IPS-NIHi7 (cell line): ENCODE results near the gene LRRC15.

Experiments used
- DNase-seq: peaks from one replicate; pipeline ENCODE4 v3.0.0; 2012; ENCODE audit warnings: mixed read lengths; ENCODE audit errors: extremely low spot score

LRRC15 gene

GRCh38 chr3:194364314-194364651 lies 5.3 kb downstream of the LRRC15 start:
- no peak for DNase-seq

GRCh38 chr3:194360568-194360967 lies 9.0 kb downstream of the LRRC15 start:
- no peak for DNase-seq

- no peak for DNase-seq
These were observed 11.9 kb downstream of the LRRC15 start for GRCh38 chr3:194357681-194358080.

GRCh38 chr3:194355379-194355778 lies 14.2 kb downstream of the LRRC15 start:
- no peak for DNase-seq

GRCh38 chr3:194354315-194354714 lies 15.2 kb downstream of the LRRC15 start:
- no peak for DNase-seq

DNA sequence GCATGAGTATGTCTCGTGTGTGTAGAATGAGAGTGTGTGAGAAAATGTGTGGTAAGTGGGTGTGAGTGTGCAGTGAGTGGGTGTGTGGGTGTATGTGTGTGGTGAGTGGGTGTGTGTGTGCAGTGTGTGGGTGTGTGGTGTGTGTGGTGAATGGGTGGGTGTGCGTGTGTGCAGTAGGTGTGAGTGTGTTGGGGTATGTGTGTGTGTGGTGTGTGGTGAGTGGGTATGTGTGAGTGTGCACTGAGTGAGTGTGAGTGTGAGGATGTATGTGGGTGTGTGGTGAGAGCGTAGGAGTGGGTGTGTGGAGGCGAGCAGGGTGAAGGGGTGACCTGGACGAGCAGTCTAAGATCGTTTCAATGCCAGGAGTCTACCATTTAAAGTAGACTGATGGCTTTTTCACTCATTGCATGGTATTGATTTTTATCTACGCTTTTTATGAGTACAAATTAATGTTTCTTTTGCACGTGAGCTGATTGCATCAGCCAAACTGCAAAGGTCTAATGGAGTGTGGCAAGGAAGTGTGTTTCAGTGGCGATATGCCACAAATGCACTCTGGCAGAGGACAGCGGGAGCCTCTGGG lies 16.8 kb downstream of the LRRC15 start:
- no peak for DNase-seq

GRCh38 chr3:194351952-194352536 lies 17.5 kb downstream of the LRRC15 start:
- no peak for DNase-seq

DNA sequence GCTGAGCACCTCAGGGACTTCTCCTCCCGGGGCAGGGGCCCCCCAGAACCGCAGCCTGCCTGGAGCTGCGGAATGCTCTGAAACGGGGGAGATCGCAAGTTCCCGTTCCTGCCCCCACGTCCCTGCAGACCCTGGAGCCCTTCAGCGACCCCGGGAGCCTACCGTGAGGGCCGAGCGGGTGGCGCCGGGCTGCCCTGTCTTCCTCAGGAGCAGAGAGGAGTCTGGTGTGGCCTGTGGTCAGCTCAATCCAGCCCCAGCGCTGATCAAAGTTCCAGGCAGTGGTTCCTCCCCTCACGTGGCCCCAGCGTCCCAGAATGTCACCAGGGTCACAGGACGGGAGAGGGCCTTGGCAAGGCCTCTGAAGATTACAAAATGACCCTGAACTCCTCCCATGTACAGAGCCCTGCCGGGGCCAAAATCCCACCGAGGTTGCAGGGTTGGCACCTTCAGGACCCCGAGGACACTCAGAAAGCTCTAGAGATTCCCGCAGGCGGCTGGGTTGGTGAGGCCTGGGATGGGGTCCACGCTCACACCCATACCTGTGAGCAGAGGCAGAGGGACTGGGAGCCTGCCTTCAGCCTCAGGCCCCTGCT lies 18.4 kb downstream of the LRRC15 start, which contains the start of gene CPN2:
CPN2 (minus strand) TSS at position 249 of the 593 bp plus-strand sequence. CDS start 8,626 bp downstream, outside the sequence.
- DNase-seq: no peak

DNA sequence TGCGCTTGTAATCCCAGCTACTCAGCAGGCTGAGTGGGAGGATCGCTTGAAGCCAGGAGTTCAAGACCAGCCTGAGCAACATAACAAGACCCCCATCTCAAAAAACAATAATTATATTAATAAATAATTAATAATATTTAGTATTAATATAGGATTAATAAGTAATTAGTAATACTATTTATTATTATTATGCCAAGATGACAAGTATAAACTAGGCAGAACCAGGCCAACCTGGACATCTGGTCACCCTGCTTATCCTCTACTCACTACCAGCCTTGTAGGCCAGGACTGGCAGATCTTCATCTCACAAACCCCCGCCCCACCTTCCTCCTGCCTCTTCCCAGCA lies 18.8 kb downstream of the LRRC15 start:
- DNase-seq: no peak

DNA sequence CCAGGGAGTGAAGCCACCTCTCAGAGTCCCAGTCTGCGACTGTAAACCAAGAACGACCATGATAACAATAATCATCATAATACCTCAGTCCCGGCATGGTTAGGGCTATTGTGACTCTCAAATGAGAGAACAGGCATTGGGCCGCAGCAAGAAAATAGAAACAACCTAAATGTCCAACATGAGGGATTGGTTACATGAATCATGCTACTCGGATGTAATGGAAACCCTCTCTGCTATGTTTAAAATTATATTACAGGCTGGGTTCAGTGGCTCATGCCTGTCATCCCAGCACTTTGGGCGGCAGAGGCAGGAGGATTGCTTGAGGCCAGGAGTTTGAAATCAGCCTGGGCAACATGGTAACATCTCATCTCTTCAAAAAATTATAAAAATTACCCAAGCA lies 21.2 kb downstream of the LRRC15 start:
- no peak for DNase-seq

- no peak for DNase-seq
These were observed 22.9 kb downstream of the LRRC15 start for GRCh38 chr3:194346621-194347020.

DNA sequence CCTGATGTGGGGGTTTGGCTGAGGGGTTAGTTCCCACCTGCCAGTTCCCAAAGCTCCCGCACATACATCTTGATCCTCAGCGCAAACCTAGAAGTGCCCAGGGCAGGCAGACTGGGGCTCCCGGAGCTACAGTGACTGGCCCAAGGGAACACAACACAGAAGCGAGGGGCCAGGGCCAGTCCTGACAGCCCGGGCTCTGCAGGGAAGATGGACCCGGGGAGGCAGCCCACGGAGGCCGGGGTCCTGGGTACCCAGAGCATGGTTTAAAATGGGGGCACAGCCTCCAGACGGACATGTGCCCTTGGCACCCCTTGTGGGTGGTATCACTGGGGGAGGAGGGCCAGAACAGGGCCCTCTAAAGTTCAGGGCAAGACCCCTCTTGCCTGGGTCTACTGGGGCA lies 23.5 kb downstream of the LRRC15 start:
- no peak for DNase-seq

DNA sequence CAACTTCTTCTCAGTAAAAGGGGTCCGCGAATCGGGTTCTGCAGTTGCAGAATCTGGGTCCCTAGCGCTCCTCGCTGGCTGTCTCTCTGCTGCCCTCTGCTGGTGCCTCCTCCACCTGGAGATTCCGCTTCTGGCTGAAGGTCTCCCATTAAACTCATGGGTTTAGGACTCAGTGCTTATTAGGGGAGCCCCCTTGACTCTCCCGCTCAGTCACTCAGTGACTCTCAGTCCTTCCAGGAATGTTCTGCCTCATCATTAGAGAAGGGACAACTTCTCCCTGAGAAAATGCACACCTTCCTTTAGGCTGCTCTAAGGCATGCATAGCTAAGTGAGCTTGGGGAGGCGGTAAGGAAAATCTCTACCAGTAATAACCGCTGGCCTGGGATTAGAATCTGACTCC lies 25.5 kb downstream of the LRRC15 start:
- DNase-seq: peak; percentile 89

GRCh38 chr3:194343561-194343893 lies 26.0 kb downstream of the LRRC15 start:
- DNase-seq: no peak

- DNase-seq: no peak
These were observed 26.5 kb downstream of the LRRC15 start for GRCh38 chr3:194342861-194343560.

GRCh38 chr3:194340757-194341400 lies 28.7 kb downstream of the LRRC15 start:
- DNase-seq: peak; percentile 69

- DNase-seq: no peak
These were observed 29.7 kb downstream of the LRRC15 start for GRCh38 chr3:194339840-194340239.

DNA sequence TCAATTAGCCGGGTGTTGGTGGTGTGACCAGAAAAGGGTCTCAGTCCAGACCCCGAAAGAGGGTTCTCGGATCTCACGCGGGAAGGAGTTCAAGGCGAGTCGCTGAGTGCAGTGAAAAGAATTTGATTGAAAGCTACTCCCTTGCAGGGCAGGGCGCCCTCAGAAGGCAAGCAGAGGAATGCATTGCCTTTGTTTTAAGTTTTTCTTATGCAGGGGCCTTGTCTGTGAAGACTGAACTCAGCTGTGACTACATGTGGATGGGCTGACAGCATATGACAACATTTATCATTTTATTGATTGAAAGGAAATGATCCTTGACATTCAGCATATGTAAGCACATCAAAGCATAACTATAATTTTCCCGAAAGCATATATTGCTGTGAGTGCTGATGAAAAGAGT lies 30.2 kb downstream of the LRRC15 start:
- DNase-seq: peak; percentile 43

- no peak for DNase-seq
These were observed 31.4 kb downstream of the LRRC15 start for GRCh38 chr3:194337965-194338753.

- no peak for DNase-seq
These were observed 32.8 kb downstream of the LRRC15 start for GRCh38 chr3:194336601-194337355.

- no peak for DNase-seq
These were observed 35.6 kb downstream of the LRRC15 start for GRCh38 chr3:194333981-194334320.
